Trophoblast cell (in vitro differentiated cells and primary cell): ENCODE data around the gene SCYL3.

ENCODE experiments used
- DNase-seq, 2 donors: peaks; one replicate each; pipeline ENCODE4 v3.0.0-alpha.2; 2016
- H2AFZ ChIP-seq: 2 replicates; pipeline ENCODE4 v1.6.1; 2013; ENCODE audit warnings: low read length, moderate library complexity, mild to moderate bottlenecking; ENCODE audit not compliant: insufficient read depth, poor library complexity
- H2AK5ac ChIP-seq: 2 replicates; pipeline ENCODE4 v1.6.1; 2013; ENCODE audit warnings: mild to moderate bottlenecking, low read length
- H2BK120ac ChIP-seq: 2 replicates; pipeline ENCODE4 v1.6.1; 2013; ENCODE audit warnings: low read length, mild to moderate bottlenecking, moderate library complexity; ENCODE audit not compliant: insufficient read depth, poor library complexity
- H2BK12ac ChIP-seq: 2 replicates; pipeline ENCODE4 v1.6.1; 2013; ENCODE audit warnings: mild to moderate bottlenecking, low read length, moderate library complexity
- H2BK5ac ChIP-seq: 2 replicates; pipeline ENCODE4 v1.6.1; 2013; ENCODE audit warnings: low read length, low read depth, moderate library complexity, mild to moderate bottlenecking; ENCODE audit not compliant: poor library complexity
- H3K14ac ChIP-seq: 2 replicates; pipeline ENCODE4 v1.6.1; 2013; ENCODE audit warnings: mild to moderate bottlenecking, low read length
- H3K18ac ChIP-seq: 2 replicates; pipeline ENCODE4 v1.6.1; 2013; ENCODE audit warnings: mild to moderate bottlenecking, low read length
- H3K23ac ChIP-seq: 2 replicates; pipeline ENCODE4 v1.6.1; 2013; ENCODE audit warnings: low read length
- H3K27ac ChIP-seq: 2 replicates; pipeline ENCODE4 v1.5.1; 2013; ENCODE audit warnings: low read depth, mild to moderate bottlenecking, inconsistent platforms, low read length, moderate library complexity
- H3K27me3 ChIP-seq: 2 replicates; pipeline ENCODE4 v1.6.1; 2013; ENCODE audit warnings: inconsistent platforms, mild to moderate bottlenecking, low read length, moderate library complexity; ENCODE audit not compliant: insufficient read depth
- H3K36me3 ChIP-seq, 2 experiments: 1 replicate in 1 of 2; 2 replicates in 1 of 2; pipeline ENCODE4 v1.6.1; 2013; ENCODE audit warnings: low read length in 2 of 2, mild to moderate bottlenecking in 2 of 2, moderate library complexity in 1 of 2; ENCODE audit not compliant: insufficient read depth in 2 of 2, control insufficient read depth in 1 of 2
- H3K4ac ChIP-seq: 2 replicates; pipeline ENCODE4 v1.6.1; 2013; ENCODE audit warnings: low read depth, mild to moderate bottlenecking, low read length, moderate library complexity
- H3K4me1 ChIP-seq, 2 experiments: 1 replicate in 1 of 2; 2 replicates in 1 of 2; pipeline ENCODE4 v1.6.1; 2013; ENCODE audit warnings: low read length in 2 of 2, mild to moderate bottlenecking in 2 of 2, moderate library complexity in 1 of 2; ENCODE audit not compliant: insufficient read depth in 2 of 2, control insufficient read depth in 1 of 2
- H3K4me2 ChIP-seq: 2 replicates; pipeline ENCODE4 v1.6.1; 2013; ENCODE audit warnings: inconsistent platforms, mild to moderate bottlenecking, low read length, moderate library complexity
- H3K4me3 ChIP-seq: 2 replicates; pipeline ENCODE4 v1.5.1; 2013; ENCODE audit warnings: mild to moderate bottlenecking, low read depth, low read length, inconsistent platforms
- H3K79me1 ChIP-seq: one replicate; pipeline ENCODE4 v1.6.1; 2013; ENCODE audit warnings: low read length
- H3K79me2 ChIP-seq: 2 replicates; pipeline ENCODE4 v1.6.1; 2013; ENCODE audit warnings: low read length, mild to moderate bottlenecking; ENCODE audit not compliant: control insufficient read depth, insufficient read depth, poor library complexity
- H3K9ac ChIP-seq: 2 replicates; pipeline ENCODE4 v1.6.1; 2013; ENCODE audit warnings: mild to moderate bottlenecking, low read length
- H3K9me3 ChIP-seq: 2 replicates; pipeline ENCODE4 v1.6.1; 2013; ENCODE audit warnings: low read depth, mild to moderate bottlenecking, control low read depth, inconsistent platforms, low read length; ENCODE audit not compliant: insufficient read depth
- H4K12ac ChIP-seq: 2 replicates; pipeline ENCODE4 v1.6.1; 2013; ENCODE audit warnings: low read depth, mild to moderate bottlenecking, low read length, moderate library complexity
- H4K8ac ChIP-seq: 2 replicates; pipeline ENCODE4 v1.6.1; 2013; ENCODE audit warnings: low read depth, mild to moderate bottlenecking, low read length, moderate library complexity
- H4K91ac ChIP-seq: one replicate; pipeline ENCODE4 v1.6.1; 2013; ENCODE audit warnings: low read depth, mild to moderate bottlenecking, low read length, moderate library complexity
- WGBS: extraction: QIAGEN DNeasy Blood & Tissue Kit; methylation state at CpG from one replicate; pipeline ENCODE4 v1.1.7; 2013; ENCODE audit warnings: missing lambda C conversion rate; ENCODE audit not compliant: insufficient read length, insufficient coverage; ENCODE audit errors: extremely low coverage; 5-methylcytosine and 5-hydroxymethylcytosine counted together

SCYL3 gene

DNA sequence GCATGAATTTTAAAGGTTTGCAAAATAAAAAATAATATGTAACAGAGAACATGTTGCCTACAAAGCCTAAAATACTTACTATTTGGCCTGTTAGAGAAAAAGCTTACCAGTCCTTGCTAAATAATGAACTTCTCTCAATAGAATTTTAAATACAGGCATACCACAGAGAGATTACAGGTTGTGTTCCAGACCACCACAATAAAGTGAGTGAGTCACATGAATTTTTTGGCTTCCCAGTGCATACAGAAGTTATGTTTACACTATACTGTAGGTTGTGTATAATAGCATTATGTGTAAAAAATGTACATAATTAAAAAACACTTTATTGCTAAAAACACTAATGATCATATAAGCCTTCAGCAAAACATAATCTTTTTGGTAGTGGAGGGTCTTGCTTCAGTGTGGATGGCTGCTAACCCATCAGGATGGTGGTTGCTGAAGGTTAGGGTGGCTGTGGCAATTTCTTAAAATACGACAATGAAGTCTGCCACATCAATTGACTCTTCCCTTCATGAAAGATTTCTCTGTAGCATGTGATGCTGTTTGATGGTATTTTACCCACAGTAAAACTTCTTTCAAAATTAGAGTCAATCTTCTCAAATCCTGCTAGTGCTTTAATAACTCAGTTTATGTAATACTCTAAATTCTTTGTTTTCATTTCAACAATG lies 48.6 kb downstream of the SCYL3 start:
- Histone ChIP-seq H3K79me2 (no peaks in the 10 kb centered on the region), H3K27ac (no peak overlapping the region), H4K8ac (no peak overlapping the region), H3K4ac (no peak overlapping the region), H2AFZ (no peak overlapping the region), H3K27me3 (no peaks in the 10 kb centered on the region), H2BK5ac (no peak overlapping the region), H2AK5ac (no peak overlapping the region), H3K23ac (no peak overlapping the region), H3K9me3 (no peaks in the 10 kb centered on the region), H4K12ac (no peak overlapping the region), H3K14ac (no peak overlapping the region), H3K36me3 (peaks cover 5 to 21% of the 10 kb centered on the region in 2 experiments), H2BK12ac (no peak overlapping the region), H3K4me1 (no peaks in the 10 kb centered on the region), H3K79me1 (no peaks in the 10 kb centered on the region), H3K4me3 (no peak overlapping the region), H3K4me2 (no peak overlapping the region), H3K18ac (no peak overlapping the region), H2BK120ac (no peak overlapping the region), H3K9ac (no peak overlapping the region), H4K91ac (no peak overlapping the region)
- DNase-seq = no peak
- no CpG with 5 or more reads among the region's 1 CpG for WGBS

DNA sequence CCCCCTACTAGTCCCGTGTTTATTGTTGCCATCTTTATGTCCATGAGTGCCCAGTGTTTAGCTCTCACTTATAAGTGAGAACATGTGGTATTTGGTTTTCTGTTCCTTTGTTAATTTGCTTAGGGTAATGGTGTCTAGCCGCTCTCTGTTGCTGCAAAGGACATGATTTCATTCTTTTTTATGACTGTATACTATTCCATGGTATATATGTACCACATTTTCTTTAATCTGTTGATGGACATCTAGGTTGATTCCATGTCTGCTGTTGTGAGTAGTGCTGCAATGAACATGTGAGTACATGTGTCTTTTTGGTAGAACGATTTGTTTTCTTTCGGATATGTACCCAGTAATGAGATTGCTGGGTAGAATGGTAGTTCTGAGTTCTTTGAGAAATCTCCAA lies 54.8 kb downstream of the SCYL3 start:
- H4K8ac ChIP-seq = no peak overlapping the region
- H3K4me3 ChIP-seq = no peak overlapping the region
- H3K14ac ChIP-seq = no peak overlapping the region
- no peaks in the 10 kb centered on the region for H3K9me3 ChIP-seq
- DNase-seq = no peak
- H3K23ac ChIP-seq = no peak overlapping the region
- WGBS = no CpG with 5 or more reads among the region's 4 CpGs
- H3K27me3 ChIP-seq = no peaks in the 10 kb centered on the region
- no peak overlapping the region for H4K91ac ChIP-seq
- no peak overlapping the region for H2BK12ac ChIP-seq
- no peaks in the 10 kb centered on the region for H3K79me1 ChIP-seq
- H3K4ac ChIP-seq = no peak overlapping the region
- H3K4me1 ChIP-seq = no peaks in the 10 kb centered on the region
- no peak overlapping the region for H3K9ac ChIP-seq
- H3K18ac ChIP-seq = no peak overlapping the region
- H2BK120ac ChIP-seq = no peak overlapping the region
- H3K79me2 ChIP-seq = no peaks in the 10 kb centered on the region
- H3K36me3 ChIP-seq = peaks cover 13 to 19% of the 10 kb centered on the region in 2 experiments
- no peak overlapping the region for H2BK5ac ChIP-seq
- H3K27ac ChIP-seq = no peak overlapping the region
- H2AFZ ChIP-seq = no peak overlapping the region
- H4K12ac ChIP-seq = no peak overlapping the region
- no peak overlapping the region for H2AK5ac ChIP-seq
- H3K4me2 ChIP-seq = no peak overlapping the region

DNA sequence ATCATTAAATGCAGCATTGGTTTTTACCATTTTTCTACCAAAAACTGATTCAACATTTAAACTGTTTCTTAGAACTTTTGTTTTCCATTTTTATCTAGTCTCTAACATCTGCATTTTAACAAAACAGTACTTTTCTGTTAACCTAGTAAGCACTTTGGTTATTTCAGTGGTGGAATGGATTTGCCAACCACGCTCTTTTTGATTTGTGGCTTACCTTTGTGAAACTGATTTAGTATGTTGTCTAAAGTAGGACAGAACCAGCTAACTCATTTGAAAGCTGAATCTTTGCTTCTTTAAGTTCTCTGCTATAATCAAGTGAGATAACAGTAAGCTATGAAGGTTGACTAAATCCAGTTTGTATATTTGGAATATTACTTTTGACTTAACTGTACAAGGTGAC lies 57.5 kb downstream of the SCYL3 start:
- Histone ChIP-seq H3K9me3 (no peaks in the 10 kb centered on the region), H3K4me1 (no peaks in the 10 kb centered on the region), H3K9ac (no peak overlapping the region), H3K23ac (no peak overlapping the region), H2AFZ (no peak overlapping the region), H3K4me3 (no peak overlapping the region), H2AK5ac (no peak overlapping the region), H3K4me2 (no peak overlapping the region), H2BK12ac (no peak overlapping the region), H2BK5ac (no peak overlapping the region), H4K91ac (no peak overlapping the region), H3K36me3 (peaks cover 17 to 28% of the 10 kb centered on the region in 2 experiments), H4K12ac (no peak overlapping the region), H3K27ac (no peak overlapping the region), H3K18ac (no peak overlapping the region), H3K4ac (no peak overlapping the region), H4K8ac (no peak overlapping the region), H3K27me3 (no peaks in the 10 kb centered on the region), H3K79me2 (no peaks in the 10 kb centered on the region), H2BK120ac (no peak overlapping the region), H3K14ac (no peak overlapping the region), H3K79me1 (no peaks in the 10 kb centered on the region)
- WGBS = no CpG with 5 or more reads among the region's 1 CpG
- no peak for DNase-seq

DNA sequence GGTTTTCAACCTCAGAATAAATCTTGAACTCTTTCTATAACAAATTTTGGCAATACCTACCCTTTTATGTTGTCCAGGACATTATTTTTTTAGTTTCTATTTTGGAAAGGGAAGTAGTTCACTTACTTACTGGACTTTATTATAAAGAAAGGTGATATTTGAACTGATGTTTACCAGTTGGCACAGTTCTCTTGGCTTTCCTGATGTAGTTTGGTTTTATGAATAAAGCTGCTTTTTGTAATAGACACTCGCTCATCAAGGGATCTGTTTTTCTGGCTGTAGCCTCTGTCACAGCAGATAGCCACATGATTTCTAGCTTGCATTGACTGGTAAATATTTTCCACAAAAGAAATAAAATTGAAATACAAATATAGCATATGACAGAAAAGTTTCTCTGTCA lies 58.0 kb downstream of the SCYL3 start:
- no peak overlapping the region for H4K12ac ChIP-seq
- no peak overlapping the region for H3K23ac ChIP-seq
- no peak overlapping the region for H4K91ac ChIP-seq
- H3K36me3 ChIP-seq = peaks cover 17 to 26% of the 10 kb centered on the region in 2 experiments
- no peak overlapping the region for H3K27ac ChIP-seq
- no peak for DNase-seq
- H3K9me3 ChIP-seq = no peaks in the 10 kb centered on the region
- no peak overlapping the region for H3K4me3 ChIP-seq
- no peak overlapping the region for H2BK5ac ChIP-seq
- no peaks in the 10 kb centered on the region for H3K79me2 ChIP-seq
- H3K14ac ChIP-seq = no peak overlapping the region
- no peak overlapping the region for H2AK5ac ChIP-seq
- no peaks in the 10 kb centered on the region for H3K4me1 ChIP-seq
- no peak overlapping the region for H4K8ac ChIP-seq
- H2AFZ ChIP-seq = no peak overlapping the region
- no CpG with 5 or more reads among the region's 1 CpG for WGBS
- H2BK12ac ChIP-seq = no peak overlapping the region
- H2BK120ac ChIP-seq = no peak overlapping the region
- no peaks in the 10 kb centered on the region for H3K79me1 ChIP-seq
- H3K4ac ChIP-seq = no peak overlapping the region
- H3K4me2 ChIP-seq = no peak overlapping the region
- no peak overlapping the region for H3K9ac ChIP-seq
- no peak overlapping the region for H3K18ac ChIP-seq
- H3K27me3 ChIP-seq = no peaks in the 10 kb centered on the region
